Cardiac muscle cell (in vitro differentiated cells and primary cell): ENCODE measurements around the gene WDR43. TPM values are rescaled to one million over a fixed set of nuclear protein-coding genes. Genes with fewer than 3 reads are reported as not detected.

Experiments
- DNase-seq, 2 donors: peaks; one replicate each; pipeline versions ENCODE4 v3.0.0 to v3.0.0-alpha.2; 2010 to 2017; ENCODE audit warnings: low read depth in 1 of 2, low spot score in 1 of 2
- H3K27ac ChIP-seq: fragments of 200-600 bp; sonication (generic); 2 replicates; pipeline ENCODE4 v1.5.1; 2016
- H3K27me3 ChIP-seq: fragments of 200-600 bp; sonication (generic); 2 replicates; pipeline ENCODE4 v1.6.0; 2016; ENCODE audit warnings: control low read depth
- H3K36me3 ChIP-seq: fragments of 200-600 bp; sonication (generic); 2 replicates; pipeline ENCODE4 v1.5.1; 2016; ENCODE audit warnings: control low read depth
- H3K4me1 ChIP-seq: fragments of 200-600 bp; sonication (generic); 2 replicates; pipeline ENCODE4 v1.8.1; 2017; ENCODE audit warnings: low read depth, mild to moderate bottlenecking, mixed run types
- H3K4me3 ChIP-seq: fragments of 200-600 bp; sonication (generic); 2 replicates; pipeline ENCODE4 v1.5.1; 2016; ENCODE audit warnings: mild to moderate bottlenecking
- H3K9me3 ChIP-seq: fragments of 200-600 bp; sonication (generic); 2 replicates; pipeline ENCODE4 v1.5.1; 2017; ENCODE audit warnings: low read depth, mild to moderate bottlenecking, control low read depth
- polyA plus RNA-seq: library from polyadenylated mRNA; unstranded; fragments of >200 nt; fragmentation: Nextera tagmentation; extraction: Ambion mirVana; gene quantifications from 2 replicates; pipeline ENCODE4 v1.2.1, GENCODE V29; 2016
- total RNA-seq: library from RNA; depleted of rRNA; stranded (reverse); fragments of >200 nt; gene quantifications from 2 replicates; pipeline ENCODE4 v1.2.3, GENCODE V29; 2016
- TF ChIP-seq, protein P1 (sequence below): IDR thresholded peaks from 2 replicates; pipeline ENCODE4 v1.5.1; 2012; ENCODE audit warnings: low read depth, mild to moderate bottlenecking, low read length

WDR43 gene
- total and polyA plus RNA-seq, 2 experiments from 2014 or later = 16.9 to 34.1 TPM

DNA sequence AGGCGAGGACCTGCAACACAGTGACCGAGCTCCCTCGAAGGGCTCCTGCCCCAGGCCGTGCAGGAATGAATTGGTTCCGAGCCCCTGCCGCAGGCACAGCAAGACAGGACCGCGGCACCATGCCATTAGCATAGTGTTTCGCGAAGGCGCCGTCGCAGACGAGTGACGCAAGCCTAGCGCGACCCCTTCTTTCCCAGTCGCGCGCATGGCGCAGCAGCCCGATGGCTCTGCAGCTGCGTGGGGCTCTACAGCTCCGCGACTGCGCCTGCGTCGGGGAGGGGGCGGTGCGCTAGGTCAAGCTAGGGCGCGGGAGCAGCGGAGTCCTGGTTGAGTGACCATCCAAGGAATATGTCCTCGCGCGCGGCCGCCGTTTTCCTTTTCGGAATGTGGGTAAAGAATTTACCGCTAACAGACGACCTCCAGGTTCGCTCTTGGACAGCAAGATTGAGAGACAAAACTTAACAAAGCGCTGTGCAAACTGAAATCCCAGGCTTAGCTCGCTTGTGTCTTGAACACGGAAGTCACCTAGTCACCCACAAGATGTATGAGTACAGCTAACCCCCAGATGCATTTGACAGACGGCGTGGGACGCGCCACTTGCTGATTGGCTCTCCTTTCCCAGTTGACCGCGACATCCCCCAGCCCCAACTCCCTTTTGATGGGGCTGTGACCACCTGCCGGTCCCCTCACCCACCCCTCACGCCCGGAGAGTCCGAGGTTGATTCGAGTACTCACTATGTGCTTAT, 24.1 kb upstream of the WDR43 start, which contains the start of gene TRMT61B:
Gene TRMT61B (minus strand): TSS at position 164 of the 746 bp plus-strand sequence. CDS start 32 bp downstream, at position 132.
- peaks cover 19% of the 10 kb centered on the region for H3K27me3 ChIP-seq
- TF ChIP-seq, protein P1, sequence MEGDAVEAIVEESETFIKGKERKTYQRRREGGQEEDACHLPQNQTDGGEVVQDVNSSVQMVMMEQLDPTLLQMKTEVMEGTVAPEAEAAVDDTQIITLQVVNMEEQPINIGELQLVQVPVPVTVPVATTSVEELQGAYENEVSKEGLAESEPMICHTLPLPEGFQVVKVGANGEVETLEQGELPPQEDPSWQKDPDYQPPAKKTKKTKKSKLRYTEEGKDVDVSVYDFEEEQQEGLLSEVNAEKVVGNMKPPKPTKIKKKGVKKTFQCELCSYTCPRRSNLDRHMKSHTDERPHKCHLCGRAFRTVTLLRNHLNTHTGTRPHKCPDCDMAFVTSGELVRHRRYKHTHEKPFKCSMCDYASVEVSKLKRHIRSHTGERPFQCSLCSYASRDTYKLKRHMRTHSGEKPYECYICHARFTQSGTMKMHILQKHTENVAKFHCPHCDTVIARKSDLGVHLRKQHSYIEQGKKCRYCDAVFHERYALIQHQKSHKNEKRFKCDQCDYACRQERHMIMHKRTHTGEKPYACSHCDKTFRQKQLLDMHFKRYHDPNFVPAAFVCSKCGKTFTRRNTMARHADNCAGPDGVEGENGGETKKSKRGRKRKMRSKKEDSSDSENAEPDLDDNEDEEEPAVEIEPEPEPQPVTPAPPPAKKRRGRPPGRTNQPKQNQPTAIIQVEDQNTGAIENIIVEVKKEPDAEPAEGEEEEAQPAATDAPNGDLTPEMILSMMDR = no peak

GRCh38 chr2:28871620-28872019, 22.8 kb upstream of the WDR43 start:
- Histone ChIP-seq H3K4me1 (peaks cover 12% of the 10 kb centered on the region), H3K27ac (no peak overlapping the region), H3K4me3 (no peak overlapping the region), H3K9me3 (no peaks in the 10 kb centered on the region), H3K27me3 (peaks cover 30% of the 10 kb centered on the region), H3K36me3 (no peaks in the 10 kb centered on the region)
- no peak for DNase-seq
- TF ChIP-seq, protein P1 = no peak

More for the DNA sequence above, 24.1 kb upstream of the WDR43 start, which contains the start of gene TRMT61B:
- DNase-seq = peak; percentile 96 to 98
- Histone ChIP-seq H3K9me3 (no peaks in the 10 kb centered on the region), H3K4me3 (peak within 1 kb of the TSS; percentile 79), H3K36me3 (no peaks in the 10 kb centered on the region), H3K4me1 (peaks cover 12% of the 10 kb centered on the region), H3K27ac (peak within 1 kb of the TSS; percentile 74)

GRCh38 chr2:28880193-28880592, 14.3 kb upstream of the WDR43 start:
- H3K4me3 ChIP-seq = no peak overlapping the region
- H3K36me3 ChIP-seq = no peaks in the 10 kb centered on the region
- peaks cover 37% of the 10 kb centered on the region for H3K27me3 ChIP-seq
- no peak overlapping the region for H3K27ac ChIP-seq
- no peak for DNase-seq
- H3K9me3 ChIP-seq = no peaks in the 10 kb centered on the region
- no peaks in the 10 kb centered on the region for H3K4me1 ChIP-seq
- TF ChIP-seq, protein P1 = no peak

GRCh38 chr2:28893488-28893887, 979 bp upstream of the WDR43 start:
- Histone ChIP-seq H3K27me3 (peaks cover 8% of the 10 kb centered on the region), H3K4me1 (peaks cover 14% of the 10 kb centered on the region), H3K27ac (no peak overlapping the region), H3K4me3 (no peak overlapping the region), H3K9me3 (no peaks in the 10 kb centered on the region), H3K36me3 (no peaks in the 10 kb centered on the region)
- TF ChIP-seq, protein P1 = no peak
- no peak for DNase-seq

- H3K36me3 ChIP-seq = no peaks in the 10 kb centered on the region
- DNase-seq = peak; percentile 13 to 33
These were observed 874 bp downstream of the WDR43 start for GRCh38 chr2:28895189-28895893.

More at GRCh38 chr2:28895189-28895893, 874 bp downstream of the WDR43 start:
- peak overlapping the region; percentile 94 for H3K27ac ChIP-seq
- TF ChIP-seq, protein P1 = no peak
- H3K9me3 ChIP-seq = no peaks in the 10 kb centered on the region
- H3K4me1 ChIP-seq = peaks cover 14% of the 10 kb centered on the region
- H3K27me3 ChIP-seq = no peaks in the 10 kb centered on the region
- H3K4me3 ChIP-seq = peak overlapping the region; percentile 99
